GM21526 (cell line): ENCODE results near the gene TSKU.

Source experiments
- ATAC-seq: cut with Tn5 transposase; IDR thresholded peaks from one replicate; pipeline ENCODE4 v1.9.1; 2021; ENCODE audit warnings: moderate library complexity; ENCODE audit not compliant: unreplicated experiment, low FRiP score

Gene TSKU

GRCh38 chr11:76752321-76753143, 30.6 kb upstream of the TSKU start:
- ATAC-seq = no peak

- ATAC-seq = no peak
These were observed 29.7 kb upstream of the TSKU start for GRCh38 chr11:76753449-76753848.

- no peak for ATAC-seq
These were observed 29.2 kb upstream of the TSKU start for GRCh38 chr11:76753950-76754349.

GRCh38 chr11:76756341-76756741, 26.8 kb upstream of the TSKU start:
- no peak for ATAC-seq

GRCh38 chr11:76758311-76758710, 24.8 kb upstream of the TSKU start:
- no peak for ATAC-seq

- ATAC-seq = no peak
These were observed 24.1 kb upstream of the TSKU start for GRCh38 chr11:76759092-76759491.

GRCh38 chr11:76759517-76759916, 23.6 kb upstream of the TSKU start:
- ATAC-seq = no peak

GRCh38 chr11:76760236-76760635, 22.9 kb upstream of the TSKU start:
- ATAC-seq = no peak

GRCh38 chr11:76761718-76762355, 21.3 kb upstream of the TSKU start:
- ATAC-seq = no peak

GRCh38 chr11:76762356-76762752, 20.8 kb upstream of the TSKU start:
- no peak for ATAC-seq

GRCh38 chr11:76762867-76763572, 20.1 kb upstream of the TSKU start:
- ATAC-seq = no peak

- ATAC-seq = no peak
These were observed 19.4 kb upstream of the TSKU start for GRCh38 chr11:76763573-76764346.

- ATAC-seq = no peak
These were observed 18.1 kb upstream of the TSKU start for GRCh38 chr11:76764941-76765665.

GRCh38 chr11:76765863-76766350, 17.2 kb upstream of the TSKU start:
- ATAC-seq = no peak

GRCh38 chr11:76766521-76766920, 16.6 kb upstream of the TSKU start:
- ATAC-seq = no peak

- no peak for ATAC-seq
These were observed 15.5 kb upstream of the TSKU start for GRCh38 chr11:76767659-76768058.

- no peak for ATAC-seq
These were observed 14.9 kb upstream of the TSKU start for GRCh38 chr11:76768088-76768908.

- no peak for ATAC-seq
These were observed 14.1 kb upstream of the TSKU start for GRCh38 chr11:76768909-76769560.
